Measurements from ENCODE around the gene LIX1.

DNA sequence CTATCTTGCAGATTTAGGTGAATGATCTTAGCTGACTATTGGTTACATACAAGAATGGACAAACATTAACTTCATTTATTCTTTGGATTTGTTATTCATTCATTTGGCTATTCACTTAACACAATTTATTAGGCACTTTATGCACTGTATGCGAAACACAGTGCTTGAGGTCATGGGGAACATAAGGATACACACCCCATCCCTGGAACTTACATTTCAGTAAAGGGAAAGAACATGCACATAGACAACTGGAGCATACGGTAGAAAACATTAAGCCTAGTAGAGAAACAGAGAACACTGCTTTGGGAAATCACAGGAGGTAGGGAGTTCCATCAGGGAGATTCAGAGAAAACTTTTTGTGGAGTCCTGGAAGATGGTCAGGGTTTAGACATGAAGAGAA, 22.2 kb downstream of the LIX1 start:
- TF ChIP-seq, protein P1, sequence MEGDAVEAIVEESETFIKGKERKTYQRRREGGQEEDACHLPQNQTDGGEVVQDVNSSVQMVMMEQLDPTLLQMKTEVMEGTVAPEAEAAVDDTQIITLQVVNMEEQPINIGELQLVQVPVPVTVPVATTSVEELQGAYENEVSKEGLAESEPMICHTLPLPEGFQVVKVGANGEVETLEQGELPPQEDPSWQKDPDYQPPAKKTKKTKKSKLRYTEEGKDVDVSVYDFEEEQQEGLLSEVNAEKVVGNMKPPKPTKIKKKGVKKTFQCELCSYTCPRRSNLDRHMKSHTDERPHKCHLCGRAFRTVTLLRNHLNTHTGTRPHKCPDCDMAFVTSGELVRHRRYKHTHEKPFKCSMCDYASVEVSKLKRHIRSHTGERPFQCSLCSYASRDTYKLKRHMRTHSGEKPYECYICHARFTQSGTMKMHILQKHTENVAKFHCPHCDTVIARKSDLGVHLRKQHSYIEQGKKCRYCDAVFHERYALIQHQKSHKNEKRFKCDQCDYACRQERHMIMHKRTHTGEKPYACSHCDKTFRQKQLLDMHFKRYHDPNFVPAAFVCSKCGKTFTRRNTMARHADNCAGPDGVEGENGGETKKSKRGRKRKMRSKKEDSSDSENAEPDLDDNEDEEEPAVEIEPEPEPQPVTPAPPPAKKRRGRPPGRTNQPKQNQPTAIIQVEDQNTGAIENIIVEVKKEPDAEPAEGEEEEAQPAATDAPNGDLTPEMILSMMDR (IDR thresholded peaks at IDR 0.05; ENCODE audit: poor library complexity, severe bottlenecking) = no peak
- TF ChIP-seq EZH2 (IDR thresholded peaks at IDR 0.05; ENCODE audit: borderline replicate concordance, insufficient read depth, low read length, poor library complexity, severe bottlenecking) (no peak), TAF1 (IDR thresholded peaks at IDR 0.05; ENCODE audit: low read depth) (no peak), POLR2AphosphoS5 (IDR thresholded peaks at IDR 0.05) (no peak), EP300 (conservative IDR thresholded peaks at IDR 0.05; ENCODE audit: poor library complexity, severe bottlenecking) (no peak), MXI1 (conservative IDR thresholded peaks at IDR 0.05; ENCODE audit: poor library complexity, severe bottlenecking) (no peak), RAD21 (conservative IDR thresholded peaks at IDR 0.05) (no peak), SMC3 (conservative IDR thresholded peaks at IDR 0.05; ENCODE audit: poor library complexity) (no peak)
- TF ChIP-seq, protein P2, sequence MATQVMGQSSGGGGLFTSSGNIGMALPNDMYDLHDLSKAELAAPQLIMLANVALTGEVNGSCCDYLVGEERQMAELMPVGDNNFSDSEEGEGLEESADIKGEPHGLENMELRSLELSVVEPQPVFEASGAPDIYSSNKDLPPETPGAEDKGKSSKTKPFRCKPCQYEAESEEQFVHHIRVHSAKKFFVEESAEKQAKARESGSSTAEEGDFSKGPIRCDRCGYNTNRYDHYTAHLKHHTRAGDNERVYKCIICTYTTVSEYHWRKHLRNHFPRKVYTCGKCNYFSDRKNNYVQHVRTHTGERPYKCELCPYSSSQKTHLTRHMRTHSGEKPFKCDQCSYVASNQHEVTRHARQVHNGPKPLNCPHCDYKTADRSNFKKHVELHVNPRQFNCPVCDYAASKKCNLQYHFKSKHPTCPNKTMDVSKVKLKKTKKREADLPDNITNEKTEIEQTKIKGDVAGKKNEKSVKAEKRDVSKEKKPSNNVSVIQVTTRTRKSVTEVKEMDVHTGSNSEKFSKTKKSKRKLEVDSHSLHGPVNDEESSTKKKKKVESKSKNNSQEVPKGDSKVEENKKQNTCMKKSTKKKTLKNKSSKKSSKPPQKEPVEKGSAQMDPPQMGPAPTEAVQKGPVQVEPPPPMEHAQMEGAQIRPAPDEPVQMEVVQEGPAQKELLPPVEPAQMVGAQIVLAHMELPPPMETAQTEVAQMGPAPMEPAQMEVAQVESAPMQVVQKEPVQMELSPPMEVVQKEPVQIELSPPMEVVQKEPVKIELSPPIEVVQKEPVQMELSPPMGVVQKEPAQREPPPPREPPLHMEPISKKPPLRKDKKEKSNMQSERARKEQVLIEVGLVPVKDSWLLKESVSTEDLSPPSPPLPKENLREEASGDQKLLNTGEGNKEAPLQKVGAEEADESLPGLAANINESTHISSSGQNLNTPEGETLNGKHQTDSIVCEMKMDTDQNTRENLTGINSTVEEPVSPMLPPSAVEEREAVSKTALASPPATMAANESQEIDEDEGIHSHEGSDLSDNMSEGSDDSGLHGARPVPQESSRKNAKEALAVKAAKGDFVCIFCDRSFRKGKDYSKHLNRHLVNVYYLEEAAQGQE (IDR thresholded peaks at IDR 0.05; ENCODE audit: borderline replicate concordance) = no peak

Measured in neural cell (in vitro differentiated cells).